Measurements from ENCODE around the gene KAZN. TPM values are rescaled to one million over a fixed set of nuclear protein-coding genes. Genes with fewer than 3 reads are reported as not detected.
"Not testable (repeated sequence)": the region's sequence is repeated elsewhere in the genome, so short reads cannot be mapped to it uniquely, and the experiment has no call there.

The KAZN gene
- total and polyA plus RNA-seq, 8 donors, result 1.2 to 50.7 (median 6.8) TPM

GRCh38 chr1:14959059-14959694 lies 360.7 kb downstream of the KAZN start:
- TF ChIP-seq EP300 (IDR thresholded peaks at IDR 0.05), result no peak
- TF ChIP-seq POLR2AphosphoS5 (IDR thresholded peaks at IDR 0.05), result no peak
- TF ChIP-seq, protein P1, sequence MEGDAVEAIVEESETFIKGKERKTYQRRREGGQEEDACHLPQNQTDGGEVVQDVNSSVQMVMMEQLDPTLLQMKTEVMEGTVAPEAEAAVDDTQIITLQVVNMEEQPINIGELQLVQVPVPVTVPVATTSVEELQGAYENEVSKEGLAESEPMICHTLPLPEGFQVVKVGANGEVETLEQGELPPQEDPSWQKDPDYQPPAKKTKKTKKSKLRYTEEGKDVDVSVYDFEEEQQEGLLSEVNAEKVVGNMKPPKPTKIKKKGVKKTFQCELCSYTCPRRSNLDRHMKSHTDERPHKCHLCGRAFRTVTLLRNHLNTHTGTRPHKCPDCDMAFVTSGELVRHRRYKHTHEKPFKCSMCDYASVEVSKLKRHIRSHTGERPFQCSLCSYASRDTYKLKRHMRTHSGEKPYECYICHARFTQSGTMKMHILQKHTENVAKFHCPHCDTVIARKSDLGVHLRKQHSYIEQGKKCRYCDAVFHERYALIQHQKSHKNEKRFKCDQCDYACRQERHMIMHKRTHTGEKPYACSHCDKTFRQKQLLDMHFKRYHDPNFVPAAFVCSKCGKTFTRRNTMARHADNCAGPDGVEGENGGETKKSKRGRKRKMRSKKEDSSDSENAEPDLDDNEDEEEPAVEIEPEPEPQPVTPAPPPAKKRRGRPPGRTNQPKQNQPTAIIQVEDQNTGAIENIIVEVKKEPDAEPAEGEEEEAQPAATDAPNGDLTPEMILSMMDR (IDR thresholded peaks at IDR 0.05), result no peak
- no peak for TF ChIP-seq POLR2A (IDR thresholded peaks at IDR 0.05)
- Histone ChIP-seq H3K9me3 (peaks cover 0 to 2% (median 0%) of the 10 kb centered on the region in 4 donors), H3K4me1 (peaks cover 0 to 10% (median 3%) of the 10 kb centered on the region in 4 donors), H3K4me3 (no peak overlapping the region), H3K36me3 (peaks cover 0 to 18% (median 16%) of the 10 kb centered on the region in 4 donors), H3K27me3 (no peaks in the 10 kb centered on the region), H3K27ac (no peak overlapping the region)
- 85 to 93% (median 87%) methylated on average over 14 of the region's 14 CpGs for WGBS, 5 donors
- intact Hi-C loops (cut with DNase I; ENCODE audit: low total_unique reads), result no loop called here
- no peak for DNase-seq

DNA sequence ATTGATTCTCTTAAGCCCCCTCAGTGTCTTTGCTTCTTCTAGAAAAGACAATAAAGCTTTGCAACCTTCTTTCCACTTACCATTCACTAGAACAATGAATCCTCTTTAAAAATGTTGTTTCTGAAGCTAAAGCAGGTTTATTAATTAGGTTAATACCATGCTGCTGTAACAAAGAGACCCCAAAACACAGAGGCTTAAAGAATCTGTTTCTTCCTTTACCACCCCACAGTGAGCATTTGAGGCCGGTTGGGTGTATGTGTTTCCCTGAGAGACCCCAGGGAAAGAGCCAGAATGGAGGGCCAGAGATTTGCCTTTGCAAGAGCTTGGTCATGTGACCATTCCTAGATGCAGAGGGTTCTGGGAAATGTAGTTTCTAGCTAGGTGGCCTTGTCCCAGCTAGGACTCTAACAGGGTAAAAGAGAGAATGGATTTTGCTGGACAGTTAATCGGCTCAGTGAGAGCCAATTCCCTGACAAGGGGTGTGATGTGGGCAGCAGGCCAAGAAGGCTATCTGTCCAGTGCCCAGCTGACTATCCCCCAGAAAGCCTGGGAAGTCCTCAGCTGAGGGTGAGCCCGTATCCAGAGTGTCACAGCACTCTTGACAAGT lies 363.3 kb downstream of the KAZN start:
- H3K4me3 ChIP-seq, result no peak overlapping the region
- peaks cover 0 to 18% (median 16%) of the 10 kb centered on the region in 4 donors for H3K36me3 ChIP-seq
- no peak overlapping the region for H3K27ac ChIP-seq
- TF ChIP-seq EP300 (IDR thresholded peaks at IDR 0.05) (no peak), POLR2A (IDR thresholded peaks at IDR 0.05) (no peak)
- intact Hi-C loops (cut with DNase I; ENCODE audit: low total_unique reads), result no loop called here
- H3K27me3 ChIP-seq, result no peaks in the 10 kb centered on the region
- DNase-seq, result no peak
- WGBS, 5 donors, result 82 to 93% (median 88%) methylated on average over 3 of the region's 3 CpGs
- H3K4me1 ChIP-seq, result no peaks in the 10 kb centered on the region
- H3K9me3 ChIP-seq, result no peaks in the 10 kb centered on the region

DNA sequence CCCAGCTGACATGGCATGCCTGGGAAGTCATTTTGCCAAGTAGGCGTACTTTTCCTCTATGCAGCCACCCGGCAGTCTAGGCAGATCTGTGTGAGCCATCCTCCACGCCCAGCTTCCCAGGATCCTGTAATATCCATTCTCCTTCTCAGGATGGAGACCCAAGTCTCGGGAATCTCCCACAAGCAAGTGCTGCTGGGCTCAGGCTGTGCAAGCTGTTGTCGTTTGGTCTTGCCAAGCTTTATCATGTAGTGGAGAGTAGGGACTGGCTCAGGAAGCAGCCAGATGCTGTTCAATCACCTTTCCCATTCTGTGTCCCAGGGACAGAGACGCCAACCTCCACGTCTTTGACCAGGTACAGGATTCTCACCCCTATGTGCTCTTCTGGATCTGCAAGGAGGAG lies 363.9 kb downstream of the KAZN start:
- intact Hi-C loops (cut with DNase I; ENCODE audit: low total_unique reads), result no loop called here
- Histone ChIP-seq H3K4me1 (no peaks in the 10 kb centered on the region), H3K4me3 (no peak overlapping the region), H3K9me3 (no peaks in the 10 kb centered on the region), H3K27ac (no peak overlapping the region), H3K36me3 (peaks cover 0 to 18% (median 16%) of the 10 kb centered on the region in 4 donors), H3K27me3 (no peaks in the 10 kb centered on the region)
- 86 to 92% (median 88%) methylated on average over 5 to 7 of the region's 7 CpGs for WGBS, 5 donors
- TF ChIP-seq POLR2AphosphoS5 (IDR thresholded peaks at IDR 0.05) (no peak), EP300 (IDR thresholded peaks at IDR 0.05) (no peak), POLR2A (IDR thresholded peaks at IDR 0.05) (no peak)
- TF ChIP-seq, protein P1 (IDR thresholded peaks at IDR 0.05), result no peak
- DNase-seq, result no peak

DNA sequence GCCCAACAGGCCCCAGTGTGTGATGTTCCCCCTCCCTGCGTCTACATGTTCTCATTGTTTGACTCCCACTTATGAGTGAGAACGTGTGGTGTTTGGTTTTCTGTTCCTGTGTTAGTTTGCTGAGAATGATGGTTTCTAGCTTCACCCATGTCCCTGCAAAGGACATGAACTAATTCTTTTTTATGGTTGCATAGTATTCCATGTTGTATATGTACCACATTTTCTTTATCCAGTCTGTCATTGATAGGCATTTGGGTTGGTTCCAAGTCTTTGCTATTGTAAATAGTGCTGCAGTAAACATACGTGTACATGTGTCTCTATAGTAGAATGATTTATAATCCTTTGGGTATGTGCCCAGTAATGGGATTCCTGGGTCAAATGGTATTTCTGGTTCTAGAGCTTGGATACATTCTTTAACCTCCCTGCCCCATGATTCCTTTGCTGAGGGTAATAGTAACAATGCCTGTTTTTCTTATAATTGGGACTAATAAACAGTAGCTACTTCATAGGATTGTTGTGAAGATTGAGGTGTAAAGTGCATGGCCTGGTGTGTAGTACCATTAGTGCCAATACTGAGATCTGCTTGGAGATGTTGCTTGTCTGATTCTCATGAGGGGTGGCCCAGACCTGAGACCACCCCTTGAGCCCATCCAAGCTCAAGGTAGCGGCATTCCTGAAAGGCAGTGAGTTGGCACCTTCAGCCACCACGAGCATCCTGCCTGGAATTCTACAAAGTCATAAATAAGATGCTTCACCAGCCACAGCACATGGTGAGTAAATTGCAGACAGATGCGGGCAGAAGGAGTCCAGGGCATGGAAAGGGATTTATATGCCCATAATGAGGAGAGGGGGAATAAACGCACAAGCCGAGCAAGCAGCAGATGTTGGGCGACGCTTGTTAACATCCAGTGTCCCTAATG lies 365.6 kb downstream of the KAZN start:
- intact Hi-C loops (cut with DNase I; ENCODE audit: low total_unique reads); DNase-seq: not testable (repeated sequence)
- 87 to 91% (median 89%) methylated on average over 10 of the region's 10 CpGs for WGBS, 5 donors

DNA sequence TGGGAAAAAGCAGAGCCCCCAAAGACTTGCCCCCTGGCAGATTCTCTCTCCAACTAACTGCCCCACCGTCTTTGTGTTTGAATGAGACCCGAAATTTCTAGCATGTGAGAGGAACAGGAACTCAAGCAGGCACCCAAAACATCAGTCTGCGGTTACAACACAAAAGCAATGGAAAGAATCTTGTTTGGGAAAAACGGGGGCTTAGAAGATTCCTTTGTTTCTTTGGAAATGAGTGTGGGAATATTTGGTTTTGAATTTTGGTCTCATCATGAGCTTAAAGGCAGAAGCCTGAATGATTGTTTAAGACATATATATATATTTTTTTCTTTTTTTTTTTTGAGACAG lies 366.2 kb downstream of the KAZN start:
- no peak for TF ChIP-seq POLR2AphosphoS5 (IDR thresholded peaks at IDR 0.05)
- TF ChIP-seq POLR2A (IDR thresholded peaks at IDR 0.05), result no peak
- TF ChIP-seq, protein P1 (IDR thresholded peaks at IDR 0.05), result no peak
- TF ChIP-seq EP300 (IDR thresholded peaks at IDR 0.05), result no peak
- WGBS, 5 donors, result 67 to 78% (median 72%) methylated on average over 4 of the region's 4 CpGs
- Histone ChIP-seq H3K27me3 (no peaks in the 10 kb centered on the region), H3K4me1 (peaks cover 0 to 15% (median 10%) of the 10 kb centered on the region in 4 donors), H3K9me3 (no peaks in the 10 kb centered on the region), H3K36me3 (peaks cover 0 to 18% (median 16%) of the 10 kb centered on the region in 4 donors), H3K4me3 (no peak overlapping the region), H3K27ac (no peak overlapping the region)
- no peak for DNase-seq
- intact Hi-C loops (cut with DNase I; ENCODE audit: low total_unique reads), result no loop called here

More for the DNA sequence above, 365.6 kb downstream of the KAZN start:
- not testable (repeated sequence) for H3K27me3 ChIP-seq, H3K27ac ChIP-seq, H3K4me3 ChIP-seq, H3K9me3 ChIP-seq
- H3K4me1 ChIP-seq, result peaks cover 0 to 10% (median 8%) of the 10 kb centered on the region in 4 donors
- peaks cover 0 to 18% (median 16%) of the 10 kb centered on the region in 4 donors for H3K36me3 ChIP-seq
